HG02870 (cell line): ENCODE data around the gene MYG1.
A peak's percentile ranks its signal among the peaks of the same experiment; 100 is the strongest.
"Not testable (repeated sequence)": the region's sequence is repeated elsewhere in the genome, so short reads cannot be mapped to it uniquely, and the experiment has no call there.

Source experiments
- ATAC-seq: cut with Tn5 transposase; IDR thresholded peaks from one replicate; pipeline ENCODE4 v1.9.1; 2021; ENCODE audit warnings: mild to moderate bottlenecking, moderate library complexity; ENCODE audit not compliant: unreplicated experiment

Gene MYG1

GRCh38 chr12:53286448-53286847, 13.0 kb upstream of the MYG1 start:
- ATAC-seq = no peak

DNA sequence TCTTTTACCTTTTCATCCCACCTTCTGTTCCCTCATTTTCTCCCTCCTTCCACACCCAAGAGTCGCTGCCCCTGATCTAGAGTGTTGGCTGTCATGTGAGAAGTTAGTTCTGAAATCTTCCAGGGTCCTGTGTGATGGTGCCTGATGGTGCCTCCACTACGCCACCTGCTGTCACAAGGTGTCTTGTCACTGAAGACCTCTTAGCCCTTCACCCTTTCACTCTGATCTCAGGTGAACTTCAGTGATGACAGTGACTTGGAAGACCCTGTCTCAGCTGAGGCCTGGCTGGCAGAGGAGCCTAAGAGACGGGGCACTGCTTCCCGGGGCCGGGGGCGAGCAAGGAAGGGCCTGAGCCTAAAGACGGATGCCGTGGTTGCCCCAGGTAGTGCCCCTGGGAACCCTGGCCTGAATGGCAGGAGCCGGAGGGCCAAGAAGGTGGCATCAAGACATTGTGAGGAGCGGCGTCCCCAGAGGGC, 11.7 kb upstream of the MYG1 start:
- no peak for ATAC-seq

DNA sequence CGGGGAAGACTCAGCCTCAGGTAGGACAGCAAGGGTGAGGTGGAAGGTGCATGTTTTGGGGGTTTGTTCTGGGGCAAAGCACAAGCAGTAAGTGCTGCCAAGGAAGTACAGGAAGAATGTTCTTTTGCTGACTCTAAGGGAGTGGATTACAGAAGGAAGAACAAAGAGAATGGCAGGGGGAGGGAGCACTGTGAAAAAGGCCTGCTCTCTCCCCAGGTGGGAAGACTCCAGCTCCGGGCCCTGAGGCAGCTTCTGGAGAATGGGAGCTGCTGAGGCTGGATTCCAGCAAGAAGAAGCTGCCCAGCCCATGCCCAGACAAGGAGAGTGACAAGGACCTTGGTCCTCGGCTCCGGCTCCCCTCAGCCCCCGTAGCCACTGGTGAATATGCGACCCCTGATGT, 11.2 kb upstream of the MYG1 start:
- no peak for ATAC-seq

- no peak for ATAC-seq
These were observed 9.6 kb upstream of the MYG1 start for GRCh38 chr12:53289891-53290290.

GRCh38 chr12:53290661-53291060, 8.8 kb upstream of the MYG1 start:
- no peak for ATAC-seq

DNA sequence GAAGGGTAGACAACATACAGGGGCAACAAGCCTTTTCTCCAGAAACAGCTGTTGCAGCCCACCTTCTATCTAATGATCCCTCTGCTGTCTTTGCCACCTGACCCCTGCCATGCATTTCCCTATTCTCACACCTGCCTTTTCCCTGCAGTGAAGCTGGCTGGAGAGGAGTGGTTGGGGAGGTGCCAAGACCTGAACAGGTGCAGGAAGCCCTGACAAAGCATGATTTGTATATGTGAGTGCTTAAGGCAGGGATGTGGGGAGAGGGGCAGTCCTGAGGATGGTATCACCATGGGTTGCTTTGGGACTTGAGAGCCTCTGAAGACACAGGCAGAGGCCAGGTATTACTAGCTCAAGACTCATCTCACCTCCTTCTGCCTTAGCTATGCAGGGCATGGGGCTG, 7.1 kb upstream of the MYG1 start:
- no peak for ATAC-seq

DNA sequence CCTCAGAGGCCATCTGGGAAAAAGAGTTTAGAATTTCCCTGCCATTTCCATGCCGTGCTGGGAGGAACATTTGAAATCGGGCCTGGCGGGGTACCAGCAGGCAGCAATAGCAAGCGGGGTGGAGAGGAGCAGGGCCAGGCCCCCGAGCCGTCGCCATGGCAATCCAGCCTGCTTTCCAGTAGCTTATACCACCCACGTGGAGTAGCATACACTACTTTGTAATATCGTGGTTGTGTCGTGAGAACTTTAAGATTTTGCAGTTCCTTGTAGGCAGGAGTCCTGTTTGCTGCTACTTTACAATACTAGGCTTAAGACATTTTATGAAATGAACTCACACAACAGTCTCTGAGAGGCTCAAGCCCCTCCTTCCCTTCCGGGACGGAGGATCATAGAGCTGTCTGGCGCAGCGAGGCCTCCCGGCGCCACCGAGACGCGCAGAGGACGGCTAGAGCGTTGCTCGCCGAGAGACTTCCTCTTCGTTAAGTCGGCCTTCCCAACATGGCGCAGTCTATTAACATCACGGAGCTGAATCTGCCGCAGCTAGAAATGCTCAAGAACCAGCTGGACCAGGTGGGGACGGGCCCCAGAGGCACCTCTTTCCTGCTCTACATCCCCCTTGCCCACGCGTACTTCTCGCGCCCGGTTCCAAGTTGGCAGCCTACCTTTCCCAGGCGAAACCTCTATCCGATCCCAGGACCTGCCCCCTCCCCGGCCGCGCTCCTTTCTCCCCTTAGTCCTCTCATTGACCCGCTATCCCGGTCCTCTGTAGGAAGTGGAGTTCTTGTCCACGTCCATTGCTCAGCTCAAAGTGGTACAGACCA, 4.2 kb upstream of the MYG1 start, which contains the start of gene PFDN5:
PFDN5 (plus strand) TSS at position 473 of the 821 bp plus-strand sequence; CDS start at position 499, 26 bp downstream.
- ATAC-seq = peak; percentile 78

DNA sequence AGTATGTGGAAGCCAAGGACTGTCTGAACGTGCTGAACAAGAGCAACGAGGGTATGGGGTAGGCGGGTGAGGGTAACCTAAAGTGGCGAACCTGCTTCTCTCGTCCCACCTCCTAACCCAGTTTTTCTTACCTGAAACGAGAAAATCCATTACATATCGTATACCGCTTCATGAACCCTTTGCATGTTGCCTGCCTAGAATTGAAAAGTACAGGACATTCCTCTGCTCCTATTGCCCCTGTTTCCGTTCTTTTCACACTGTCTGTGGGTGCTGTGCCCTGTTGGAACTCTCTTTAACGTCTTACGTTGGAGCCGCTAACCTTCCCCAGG, 3.6 kb upstream of the MYG1 start:
- ATAC-seq = no peak

- not testable (repeated sequence) for ATAC-seq
These were observed 2.4 kb upstream of the MYG1 start for GRCh38 chr12:53297106-53297505.

DNA sequence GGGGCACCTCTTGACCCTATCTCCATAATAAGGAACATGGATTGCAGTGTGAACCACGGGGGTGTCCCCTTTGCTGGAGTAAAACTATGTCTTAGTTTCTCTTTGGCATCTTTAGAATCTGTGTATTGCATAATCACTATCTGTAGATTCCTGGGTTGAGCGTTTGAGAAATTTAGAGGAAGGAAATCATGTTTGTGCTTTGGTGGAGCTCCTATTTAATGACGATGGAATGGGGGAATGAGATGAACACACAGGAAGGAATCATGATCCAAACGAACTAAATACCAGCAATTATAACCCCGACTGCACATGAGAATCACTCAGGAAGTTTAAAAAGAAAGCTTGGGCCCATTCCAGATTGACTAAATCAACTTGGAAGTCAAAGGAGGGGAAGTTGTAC, 1.3 kb upstream of the MYG1 start:
- ATAC-seq = no peak

DNA sequence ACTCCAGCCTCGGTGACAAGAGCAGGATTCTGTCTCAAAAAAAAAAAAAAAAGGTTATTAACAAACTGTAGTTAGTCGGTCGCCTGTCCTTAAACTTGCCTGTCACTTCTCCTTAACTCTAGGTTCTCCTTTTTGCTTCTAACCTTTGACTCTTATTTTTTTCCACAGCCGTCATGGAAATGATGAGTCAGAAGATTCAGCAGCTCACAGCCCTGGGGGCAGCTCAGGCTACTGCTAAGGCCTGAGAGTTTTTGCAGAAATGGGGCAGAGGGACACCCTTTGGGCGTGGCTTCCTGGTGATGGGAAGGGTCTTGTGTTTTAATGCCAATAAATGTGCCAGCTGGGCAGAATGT, 418 bp upstream of the MYG1 start:
- no peak for ATAC-seq

GRCh38 chr12:53300187-53300586, 692 bp downstream of the MYG1 start:
- no peak for ATAC-seq

DNA sequence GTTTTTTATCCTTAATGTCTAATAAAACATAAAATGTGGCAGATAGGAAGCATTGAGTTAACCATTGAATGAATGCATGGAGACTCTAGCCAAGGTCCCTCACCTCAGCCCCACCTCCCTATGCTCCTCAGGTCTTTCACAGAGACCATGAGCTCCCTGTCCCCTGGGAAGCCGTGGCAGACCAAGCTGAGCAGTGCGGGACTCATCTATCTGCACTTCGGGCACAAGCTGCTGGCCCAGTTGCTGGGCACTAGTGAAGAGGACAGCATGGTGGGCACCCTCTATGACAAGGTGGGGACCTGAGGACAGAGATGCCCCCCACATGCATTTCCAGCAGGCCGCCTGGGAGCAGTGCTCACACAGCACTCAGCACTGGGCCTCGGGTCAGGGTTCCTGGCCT, 3.4 kb downstream of the MYG1 start:
- no peak for ATAC-seq

DNA sequence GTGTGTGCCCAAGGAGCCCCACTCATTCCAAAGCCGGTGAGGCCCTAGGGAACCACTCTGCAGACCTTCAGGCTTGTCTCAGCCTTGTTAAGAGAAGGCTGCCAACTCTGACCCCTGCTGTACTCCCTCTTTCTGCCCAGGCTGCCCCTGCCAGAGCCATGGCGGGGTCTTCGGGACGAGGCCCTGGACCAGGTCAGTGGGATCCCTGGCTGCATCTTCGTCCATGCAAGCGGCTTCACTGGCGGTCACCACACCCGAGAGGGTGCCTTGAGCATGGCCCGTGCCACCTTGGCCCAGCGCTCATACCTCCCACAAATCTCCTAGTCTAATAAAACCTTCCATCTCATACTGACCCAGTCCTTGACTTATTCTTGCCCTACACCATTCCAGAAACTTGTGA, 7.3 kb downstream of the MYG1 start:
- no peak for ATAC-seq

GRCh38 chr12:53308276-53308675, 8.8 kb downstream of the MYG1 start:
- no peak for ATAC-seq

DNA sequence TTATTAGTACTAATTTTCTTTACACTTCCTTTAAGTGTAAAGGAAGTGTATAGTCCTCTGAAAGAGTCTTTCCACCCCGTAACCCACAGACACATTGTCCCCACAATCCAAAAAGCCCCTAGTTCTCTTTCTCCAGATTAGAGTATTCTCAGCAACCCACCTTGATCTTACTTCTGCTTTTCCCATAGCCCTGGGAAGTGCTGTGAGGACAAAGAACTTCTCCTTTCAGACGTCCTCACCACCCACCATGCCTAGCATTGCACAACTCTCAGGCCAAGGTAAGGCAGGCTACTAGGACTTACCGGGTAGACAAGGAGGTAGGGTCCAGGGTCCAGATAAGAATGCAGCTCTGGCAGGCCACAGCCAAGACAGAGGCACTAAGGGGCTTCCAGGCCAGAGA, 14.5 kb downstream of the MYG1 start:
- no peak for ATAC-seq

DNA sequence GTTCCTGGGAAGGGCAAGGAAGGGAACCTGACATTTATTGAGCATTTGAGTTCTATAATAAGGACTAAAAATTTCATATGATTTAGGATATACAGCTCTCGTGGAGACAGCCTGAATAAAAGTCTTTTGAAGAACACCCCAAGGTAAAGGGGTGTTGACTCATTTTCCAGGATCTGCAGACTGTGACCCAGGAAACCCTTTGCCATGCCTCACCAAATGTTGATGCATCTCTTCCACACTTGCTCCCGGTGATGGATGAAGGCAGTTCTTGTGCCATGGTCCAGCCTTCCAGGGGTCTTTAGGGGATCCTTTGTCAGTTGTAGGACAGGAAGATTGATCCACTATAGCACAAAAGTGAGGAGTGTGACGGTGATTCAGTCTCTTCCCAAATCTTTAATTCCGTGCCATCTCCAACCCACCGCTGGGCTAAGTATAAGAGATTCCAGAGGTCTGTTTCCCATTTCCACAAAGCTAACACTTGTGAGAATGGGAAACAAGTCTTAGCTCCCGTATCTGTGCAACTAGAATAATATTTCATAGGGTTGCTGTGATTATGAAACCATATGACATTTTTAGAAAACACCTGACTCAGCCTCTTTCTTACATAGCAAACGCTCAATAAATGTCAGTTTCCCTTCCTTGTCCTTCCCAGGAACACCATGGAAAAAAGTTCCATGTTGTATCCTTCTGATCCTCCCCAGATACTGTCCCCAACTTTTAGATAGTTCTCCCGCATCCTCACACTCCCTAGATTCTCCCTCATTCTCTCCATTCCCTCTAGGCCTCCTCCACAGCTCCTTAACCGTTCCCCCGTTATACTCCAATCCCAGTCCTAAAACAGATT, 21.1 kb downstream of the MYG1 start:
- no peak for ATAC-seq

DNA sequence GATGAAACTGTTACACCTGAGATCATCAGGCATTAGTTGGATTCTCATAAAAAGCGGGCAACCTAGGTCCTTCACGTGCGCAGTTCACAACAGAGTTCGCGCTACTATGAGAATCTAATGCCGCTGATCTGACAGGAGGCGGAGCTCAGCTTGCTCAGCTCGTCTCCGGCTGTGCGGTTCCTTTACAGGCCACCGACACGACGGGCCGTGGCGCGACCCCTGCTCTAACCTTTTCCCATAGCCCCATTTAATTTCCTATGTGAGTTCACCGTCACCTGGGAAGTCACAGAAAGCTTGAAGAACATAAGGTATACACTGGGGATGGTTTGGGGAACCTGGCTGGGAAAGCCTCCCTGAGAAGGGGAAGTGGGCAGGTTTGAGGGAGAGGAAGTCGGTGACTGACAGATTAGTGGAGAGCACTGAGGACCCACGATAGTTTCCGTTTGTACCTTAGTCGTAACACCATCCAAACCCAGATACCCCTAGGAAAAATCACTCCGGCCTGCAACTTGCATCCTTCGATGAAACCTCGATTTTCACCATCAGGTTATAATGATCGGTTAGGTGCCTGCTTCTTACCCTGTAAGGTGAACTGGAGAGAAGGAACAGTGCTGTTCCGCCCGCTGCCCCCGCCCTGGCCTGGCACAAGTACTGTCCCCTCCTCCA, 24.8 kb downstream of the MYG1 start:
- peak; percentile 24 for ATAC-seq

DNA sequence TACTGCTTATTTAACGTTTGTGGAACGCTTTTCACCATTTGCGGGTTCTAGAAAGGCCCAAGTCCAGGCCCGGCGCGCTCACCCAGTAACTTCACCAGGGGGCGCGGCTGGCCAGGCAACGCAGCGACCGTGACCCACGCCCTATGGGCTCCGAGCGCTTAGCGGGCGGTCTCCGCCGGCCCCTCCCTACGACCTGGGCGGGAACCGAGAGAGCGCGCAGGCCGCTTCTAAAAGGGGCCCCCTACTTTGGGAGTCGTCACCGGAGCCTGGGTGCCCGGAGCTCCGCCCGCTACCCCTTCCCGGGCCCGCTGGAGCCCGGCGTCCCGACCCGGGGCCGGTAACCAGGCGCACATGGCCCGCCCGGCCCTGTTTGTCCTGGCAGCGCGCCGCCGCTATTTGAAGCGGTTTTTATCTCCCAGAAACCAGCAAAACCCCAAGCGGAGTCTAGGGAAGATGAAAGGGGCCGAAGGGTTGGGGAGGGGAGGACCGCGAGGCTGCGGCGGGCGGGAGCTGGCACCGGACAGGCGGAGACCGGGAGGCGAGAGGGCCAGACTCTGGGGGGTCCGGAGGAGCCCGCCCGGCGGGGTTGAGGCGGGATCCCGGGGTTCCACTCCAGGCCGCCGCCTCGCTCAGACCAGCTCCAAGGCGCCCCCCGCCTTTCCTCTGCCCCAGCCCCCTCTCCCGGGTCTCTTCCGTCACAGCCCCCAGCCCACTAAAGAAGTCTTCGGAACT, 25.4 kb downstream of the MYG1 start:
- peak; percentile 45 for ATAC-seq

GRCh38 chr12:53325511-53326061, 26.1 kb downstream of the MYG1 start:
- no peak for ATAC-seq
